Activated B cell treated with CpG ODN at 0.5 μM for 24 hours (primary cell): ENCODE data around the gene PLEKHM3. TPM values are rescaled to one million over a fixed set of nuclear protein-coding genes. Genes with fewer than 3 reads are reported as not detected.

Experiments
- ATAC-seq: fragments of 200-7000 bp; cut with Tn5 transposase; one replicate; pipeline ENCODE4 v1.10.0; 2021; ENCODE audit warnings: low read depth, mild to moderate bottlenecking, moderate library complexity
- CTCF ChIA-PET: fragments of 350-600 bp; sonication (Branson Sonifier 250); formaldehyde crosslinking; loops from one replicate; lab custom pipeline; 2021; ENCODE audit warnings: antibody characterized with exemption; lab: Charles Lee
- POLR2A ChIA-PET: fragments of 350-600 bp; sonication (Branson Sonifier 250); formaldehyde crosslinking; loops from one replicate; lab custom pipeline; 2021; ENCODE audit warnings: antibody characterized with exemption; lab: Charles Lee
- DNase-seq: peaks from one replicate; pipeline ENCODE4 v3.0.0; 2022
- H3K27ac Mint-ChIP-seq: one replicate; pipeline ENCODE4 v1.8.0; 2020; ENCODE audit warnings: mixed read lengths
- H3K27me3 Mint-ChIP-seq: one replicate; pipeline ENCODE4 v1.8.0; 2021; ENCODE audit warnings: mixed read lengths
- H3K36me3 Mint-ChIP-seq: one replicate; pipeline ENCODE4 v1.8.0; 2021; ENCODE audit warnings: low read depth, mixed read lengths
- H3K4me1 Mint-ChIP-seq: one replicate; pipeline ENCODE4 v1.8.0; 2021; ENCODE audit warnings: mixed read lengths
- H3K4me3 Mint-ChIP-seq: one replicate; pipeline ENCODE4 v1.8.0; 2020; ENCODE audit warnings: mild to moderate bottlenecking, mixed read lengths
- H3K9me3 Mint-ChIP-seq: one replicate; pipeline ENCODE4 v1.8.0; 2020; ENCODE audit warnings: mixed read lengths
- intact Hi-C: fragments of 100-400 bp; cut with micrococcal nuclease; formaldehyde crosslinking; loops from one replicate; pipeline ENCODE4 v1.15.1; 2024
- total RNA-seq: library from RNA; stranded (reverse); gene quantifications from 2 replicates; pipeline ENCODE4 v1.2.3, GENCODE V29; 2022
- TF ChIP-seq, protein P1 (sequence below): fragments of 200-600 bp; IDR thresholded peaks from one replicate; pipeline ENCODE4 v1.8.0; 2022; ENCODE audit warnings: antibody characterized with exemption, mild to moderate bottlenecking

The PLEKHM3 gene
- total RNA-seq, 1 donor from 2014 or later = 12.0 TPM

DNA sequence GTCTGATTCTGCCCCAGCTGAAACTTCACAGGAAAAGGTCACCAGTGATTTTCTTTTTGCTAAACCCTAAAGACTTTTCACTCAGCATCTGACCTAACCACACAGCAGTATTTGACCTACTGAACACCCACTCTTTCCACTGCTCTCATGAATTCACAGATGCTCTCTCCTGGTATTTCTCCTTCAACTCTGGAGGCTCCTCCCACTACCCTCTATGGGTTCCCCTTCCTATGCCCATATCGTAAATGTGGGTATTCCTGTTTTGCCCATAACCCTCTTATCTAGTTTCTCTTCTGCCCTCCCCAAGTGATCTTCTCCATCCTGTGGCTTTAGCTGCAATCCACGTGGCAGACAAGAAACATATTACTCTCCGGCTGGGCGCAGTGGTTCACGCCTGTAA, 7.6 kb downstream of the PLEKHM3 start:
- DNase-seq (no peak), ATAC-seq (no peak)
- Mint-ChIP-seq H3K27ac (no peak overlapping the region), H3K4me1 (peaks cover 8% of the 10 kb centered on the region), H3K27me3 (no peaks in the 10 kb centered on the region), H3K36me3 (peaks cover 12% of the 10 kb centered on the region), H3K4me3 (no peak overlapping the region), H3K9me3 (no peaks in the 10 kb centered on the region)
- TF ChIP-seq, protein P1, sequence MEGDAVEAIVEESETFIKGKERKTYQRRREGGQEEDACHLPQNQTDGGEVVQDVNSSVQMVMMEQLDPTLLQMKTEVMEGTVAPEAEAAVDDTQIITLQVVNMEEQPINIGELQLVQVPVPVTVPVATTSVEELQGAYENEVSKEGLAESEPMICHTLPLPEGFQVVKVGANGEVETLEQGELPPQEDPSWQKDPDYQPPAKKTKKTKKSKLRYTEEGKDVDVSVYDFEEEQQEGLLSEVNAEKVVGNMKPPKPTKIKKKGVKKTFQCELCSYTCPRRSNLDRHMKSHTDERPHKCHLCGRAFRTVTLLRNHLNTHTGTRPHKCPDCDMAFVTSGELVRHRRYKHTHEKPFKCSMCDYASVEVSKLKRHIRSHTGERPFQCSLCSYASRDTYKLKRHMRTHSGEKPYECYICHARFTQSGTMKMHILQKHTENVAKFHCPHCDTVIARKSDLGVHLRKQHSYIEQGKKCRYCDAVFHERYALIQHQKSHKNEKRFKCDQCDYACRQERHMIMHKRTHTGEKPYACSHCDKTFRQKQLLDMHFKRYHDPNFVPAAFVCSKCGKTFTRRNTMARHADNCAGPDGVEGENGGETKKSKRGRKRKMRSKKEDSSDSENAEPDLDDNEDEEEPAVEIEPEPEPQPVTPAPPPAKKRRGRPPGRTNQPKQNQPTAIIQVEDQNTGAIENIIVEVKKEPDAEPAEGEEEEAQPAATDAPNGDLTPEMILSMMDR = no peak
- ChIA-PET POLR2A (no interaction called here), CTCF (no interaction called here)
- intact Hi-C loops = no loop called here

DNA sequence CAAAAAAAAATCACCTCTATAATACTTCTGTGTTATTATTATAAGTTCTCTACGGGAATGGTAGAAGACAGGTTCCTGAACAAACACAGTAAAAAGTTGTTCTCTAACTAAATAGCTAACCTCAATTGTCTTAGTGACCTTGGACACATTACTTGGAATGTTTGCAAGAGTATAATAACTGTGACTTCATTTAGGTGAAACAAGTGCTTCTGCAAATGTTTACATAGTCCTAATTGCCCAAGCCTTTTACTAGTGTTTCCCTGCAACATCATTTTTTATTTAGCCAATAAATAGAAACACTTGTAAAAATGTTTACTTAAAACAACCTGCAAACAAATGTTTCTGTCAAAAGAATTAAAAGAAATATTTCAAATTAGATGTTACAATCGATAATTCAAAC, 9.9 kb downstream of the PLEKHM3 start:
- TF ChIP-seq, protein P1 = no peak
- H3K36me3 Mint-ChIP-seq = peaks cover 10% of the 10 kb centered on the region
- DNase-seq (no peak), ATAC-seq (no peak)
- no peak overlapping the region for H3K4me3 Mint-ChIP-seq
- intact Hi-C loops = no loop called here
- POLR2A ChIA-PET = interaction anchor here (0.9 kb wide), 1 partner anchor 9 kb away, joined by 3 read pairs; no protein-coding TSS in a partner anchor
- no peaks in the 10 kb centered on the region for H3K27me3 Mint-ChIP-seq
- H3K27ac Mint-ChIP-seq = no peak overlapping the region
- no peaks in the 10 kb centered on the region for H3K9me3 Mint-ChIP-seq
- peaks cover 8% of the 10 kb centered on the region for H3K4me1 Mint-ChIP-seq
- CTCF ChIA-PET = no interaction called here

DNA sequence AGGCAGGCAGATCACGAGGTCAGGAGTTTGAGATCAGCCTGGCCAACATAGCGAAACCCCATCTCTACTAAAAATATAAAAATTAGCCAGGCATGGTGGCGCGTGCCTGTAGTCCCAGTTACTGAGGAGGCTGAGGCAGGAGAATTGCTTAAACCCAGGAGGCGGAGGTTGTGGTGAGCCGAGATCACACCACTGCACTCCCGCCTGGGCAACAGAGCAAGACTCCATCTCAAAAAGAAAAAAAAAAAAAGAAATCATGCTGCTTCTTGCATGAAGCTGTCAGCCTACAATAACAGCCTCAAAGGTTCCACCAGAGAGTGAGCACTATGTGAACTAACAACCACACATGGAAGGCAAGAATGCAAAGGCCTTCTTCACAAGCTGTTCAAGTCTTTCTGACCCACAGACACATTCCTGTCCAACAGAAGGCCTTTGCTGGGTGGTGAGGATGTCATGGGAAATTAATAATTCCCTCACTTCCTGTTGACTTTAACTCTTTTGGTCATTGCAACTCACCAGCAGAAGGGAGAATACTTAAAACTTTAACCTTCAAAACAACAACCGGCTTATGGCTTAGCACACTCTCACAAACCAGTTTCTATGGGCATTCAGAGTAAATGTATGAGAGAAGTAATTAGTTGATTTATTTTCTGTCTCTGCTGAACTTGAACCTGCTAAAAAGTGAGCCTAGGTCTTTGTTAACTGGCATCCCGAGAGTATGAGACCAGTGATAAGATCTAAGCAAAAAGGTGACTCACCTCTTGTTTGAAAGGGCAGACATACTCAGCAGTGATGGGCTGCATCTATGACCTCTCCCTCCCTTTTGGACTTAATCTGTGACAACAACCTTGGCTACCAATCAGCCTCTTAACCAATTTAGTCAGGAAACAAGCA, 11.8 kb downstream of the PLEKHM3 start:
- DNase-seq (no peak), ATAC-seq (no peak)
- peaks cover 8% of the 10 kb centered on the region for H3K36me3 Mint-ChIP-seq
- peaks cover 7% of the 10 kb centered on the region for H3K4me1 Mint-ChIP-seq
- POLR2A ChIA-PET = interaction anchor here (0.7 kb wide), 1 partner anchor 16 kb away, joined by 3 read pairs; no protein-coding TSS in a partner anchor
- TF ChIP-seq, protein P1 = no peak
- no peaks in the 10 kb centered on the region for H3K9me3 Mint-ChIP-seq
- H3K27me3 Mint-ChIP-seq = no peaks in the 10 kb centered on the region
- CTCF ChIA-PET = no interaction called here
- H3K27ac Mint-ChIP-seq = no peak overlapping the region
- H3K4me3 Mint-ChIP-seq = no peak overlapping the region
- intact Hi-C loops = no loop called here

DNA sequence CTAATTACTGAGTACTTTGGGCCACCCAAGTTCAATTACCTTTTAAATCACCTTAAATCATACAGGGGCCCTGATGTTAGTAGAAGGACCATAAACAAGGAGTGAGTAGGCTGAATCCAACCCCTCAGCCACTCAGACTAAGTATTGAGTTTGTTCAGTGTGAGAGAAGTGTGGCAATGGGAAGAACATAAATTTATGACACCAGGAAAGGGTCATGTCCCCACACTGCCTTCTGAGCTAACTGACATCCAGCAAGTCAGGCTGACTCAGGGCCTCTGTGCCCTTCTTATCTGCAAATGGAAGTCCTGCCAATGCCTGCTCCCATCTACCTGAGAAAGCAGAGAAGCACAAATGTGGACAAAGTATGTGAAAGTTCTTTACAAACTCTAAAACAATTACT, 12.9 kb downstream of the PLEKHM3 start:
- CTCF ChIA-PET = no interaction called here
- Mint-ChIP-seq H3K4me3 (no peak overlapping the region), H3K36me3 (peaks cover 6% of the 10 kb centered on the region), H3K27ac (no peak overlapping the region), H3K9me3 (no peaks in the 10 kb centered on the region), H3K4me1 (peaks cover under 1% of the 10 kb centered on the region), H3K27me3 (no peaks in the 10 kb centered on the region)
- intact Hi-C loops = no loop called here
- POLR2A ChIA-PET = interaction anchor here (0.6 kb wide), 1 partner anchor 246 kb away, joined by 4 read pairs; no protein-coding TSS in a partner anchor
- no peak for ATAC-seq
- DNase-seq = no peak
- TF ChIP-seq, protein P1 = no peak

DNA sequence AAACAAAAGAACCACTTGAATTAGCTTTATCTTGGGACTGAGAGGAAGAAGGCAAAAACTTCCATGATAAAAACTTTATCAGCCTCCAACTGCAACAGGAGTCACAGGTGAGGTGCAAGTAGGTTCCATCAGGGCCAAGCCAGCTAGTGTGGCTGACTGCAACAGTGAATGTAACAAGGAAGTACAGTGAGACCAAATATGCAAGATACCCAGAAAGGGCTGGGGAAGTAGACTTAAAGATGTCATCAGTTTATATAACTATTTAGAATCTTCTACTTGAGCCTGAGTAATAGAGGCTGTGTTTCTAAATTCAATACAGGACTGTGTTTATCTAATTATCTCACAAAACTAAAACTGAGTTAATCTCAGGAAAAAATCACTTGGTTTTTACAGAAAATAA, 14.8 kb downstream of the PLEKHM3 start:
- Mint-ChIP-seq H3K4me3 (no peak overlapping the region), H3K36me3 (peaks cover 4% of the 10 kb centered on the region), H3K27ac (no peak overlapping the region), H3K9me3 (no peaks in the 10 kb centered on the region), H3K27me3 (no peaks in the 10 kb centered on the region), H3K4me1 (peaks cover 5% of the 10 kb centered on the region)
- intact Hi-C loops = no loop called here
- TF ChIP-seq, protein P1 = no peak
- DNase-seq = no peak
- ChIA-PET CTCF (no interaction called here), POLR2A (no interaction called here)
- no peak for ATAC-seq
